ENCODE results near the gene MYO15A.

GRCh38 chr17:18099516-18099915 lies 9.0 kb upstream of the MYO15A start:
- TF ChIP-seq, protein P1, sequence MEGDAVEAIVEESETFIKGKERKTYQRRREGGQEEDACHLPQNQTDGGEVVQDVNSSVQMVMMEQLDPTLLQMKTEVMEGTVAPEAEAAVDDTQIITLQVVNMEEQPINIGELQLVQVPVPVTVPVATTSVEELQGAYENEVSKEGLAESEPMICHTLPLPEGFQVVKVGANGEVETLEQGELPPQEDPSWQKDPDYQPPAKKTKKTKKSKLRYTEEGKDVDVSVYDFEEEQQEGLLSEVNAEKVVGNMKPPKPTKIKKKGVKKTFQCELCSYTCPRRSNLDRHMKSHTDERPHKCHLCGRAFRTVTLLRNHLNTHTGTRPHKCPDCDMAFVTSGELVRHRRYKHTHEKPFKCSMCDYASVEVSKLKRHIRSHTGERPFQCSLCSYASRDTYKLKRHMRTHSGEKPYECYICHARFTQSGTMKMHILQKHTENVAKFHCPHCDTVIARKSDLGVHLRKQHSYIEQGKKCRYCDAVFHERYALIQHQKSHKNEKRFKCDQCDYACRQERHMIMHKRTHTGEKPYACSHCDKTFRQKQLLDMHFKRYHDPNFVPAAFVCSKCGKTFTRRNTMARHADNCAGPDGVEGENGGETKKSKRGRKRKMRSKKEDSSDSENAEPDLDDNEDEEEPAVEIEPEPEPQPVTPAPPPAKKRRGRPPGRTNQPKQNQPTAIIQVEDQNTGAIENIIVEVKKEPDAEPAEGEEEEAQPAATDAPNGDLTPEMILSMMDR (IDR thresholded peaks at IDR 0.05), result no peak
- TF ChIP-seq REST (IDR thresholded peaks at IDR 0.05; ENCODE audit: insufficient read depth in 1 of 2, low read depth in 2 of 2, low read length in 1 of 2), result no peak
- TF ChIP-seq POLR2AphosphoS5 (IDR thresholded peaks at IDR 0.05; ENCODE audit: low read depth, low read length), result no peak
- no peak for TF ChIP-seq SIN3A (IDR thresholded peaks at IDR 0.05; ENCODE audit: borderline replicate concordance, insufficient read depth, low read depth, low read length)
- TF ChIP-seq TCF7L2 (IDR thresholded peaks at IDR 0.05; ENCODE audit: low read depth, low read length), result no peak

All from Panc1 (cell line).